ENCODE results near the gene PLB1. TPM values are rescaled to one million over a fixed set of nuclear protein-coding genes. Genes with fewer than 3 reads are reported as not detected.

PLB1 gene
- total RNA-seq, 2 experiments from 2014 or later = 0.25 to 0.50 TPM

DNA sequence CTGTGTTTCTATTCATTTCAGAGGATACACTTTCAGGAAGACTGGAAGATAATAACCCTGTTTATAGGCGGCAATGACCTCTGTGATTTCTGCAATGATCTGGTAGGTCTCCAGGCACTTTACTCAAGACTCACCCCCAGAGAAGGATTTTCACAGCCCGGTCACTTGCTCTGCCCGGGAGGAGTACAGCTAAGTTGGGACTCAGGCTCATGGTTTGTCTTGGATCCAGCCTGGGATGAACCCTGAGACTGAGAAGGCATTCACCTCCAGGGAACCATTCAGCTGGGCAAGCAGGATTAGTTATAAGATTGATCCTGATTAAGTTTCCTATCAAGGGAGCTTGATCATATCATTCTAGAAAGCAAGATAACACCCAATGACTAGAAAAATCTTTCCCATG, 83.7 kb downstream of the PLB1 start:
- H3K27ac Mint-ChIP-seq = no peak overlapping the region
- POLR2A ChIA-PET = interaction anchor here (1.3 kb wide), 1 partner anchor 42 kb away, joined by 3 read pairs; no protein-coding TSS in a partner anchor
- CTCF ChIA-PET = interaction anchor here (3.7 kb wide), 1 partner anchor 13 kb away, joined by 16 read pairs; no protein-coding TSS in a partner anchor
- intact Hi-C loops (cut with micrococcal nuclease) = no loop called here
- H3K4me1 Mint-ChIP-seq (ENCODE audit: low read depth) = peaks cover 13% of the 10 kb centered on the region
- no peak overlapping the region for H3K4me3 Mint-ChIP-seq
- H3K9me3 Mint-ChIP-seq = no peaks in the 10 kb centered on the region
- DNase-seq (no peak), ATAC-seq (no peak)
- TF ChIP-seq, protein P1, sequence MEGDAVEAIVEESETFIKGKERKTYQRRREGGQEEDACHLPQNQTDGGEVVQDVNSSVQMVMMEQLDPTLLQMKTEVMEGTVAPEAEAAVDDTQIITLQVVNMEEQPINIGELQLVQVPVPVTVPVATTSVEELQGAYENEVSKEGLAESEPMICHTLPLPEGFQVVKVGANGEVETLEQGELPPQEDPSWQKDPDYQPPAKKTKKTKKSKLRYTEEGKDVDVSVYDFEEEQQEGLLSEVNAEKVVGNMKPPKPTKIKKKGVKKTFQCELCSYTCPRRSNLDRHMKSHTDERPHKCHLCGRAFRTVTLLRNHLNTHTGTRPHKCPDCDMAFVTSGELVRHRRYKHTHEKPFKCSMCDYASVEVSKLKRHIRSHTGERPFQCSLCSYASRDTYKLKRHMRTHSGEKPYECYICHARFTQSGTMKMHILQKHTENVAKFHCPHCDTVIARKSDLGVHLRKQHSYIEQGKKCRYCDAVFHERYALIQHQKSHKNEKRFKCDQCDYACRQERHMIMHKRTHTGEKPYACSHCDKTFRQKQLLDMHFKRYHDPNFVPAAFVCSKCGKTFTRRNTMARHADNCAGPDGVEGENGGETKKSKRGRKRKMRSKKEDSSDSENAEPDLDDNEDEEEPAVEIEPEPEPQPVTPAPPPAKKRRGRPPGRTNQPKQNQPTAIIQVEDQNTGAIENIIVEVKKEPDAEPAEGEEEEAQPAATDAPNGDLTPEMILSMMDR (IDR thresholded peaks at IDR 0.05) = no peak
- no peaks in the 10 kb centered on the region for H3K36me3 Mint-ChIP-seq (ENCODE audit: low read depth)
- no peaks in the 10 kb centered on the region for H3K27me3 Mint-ChIP-seq

GRCh38 chr2:28580078-28580477, 84.2 kb downstream of the PLB1 start:
- H3K27me3 Mint-ChIP-seq = no peaks in the 10 kb centered on the region
- peaks cover 15% of the 10 kb centered on the region for H3K4me1 Mint-ChIP-seq (ENCODE audit: low read depth)
- no peak overlapping the region for H3K4me3 Mint-ChIP-seq
- TF ChIP-seq, protein P1 (IDR thresholded peaks at IDR 0.05) = no peak
- H3K9me3 Mint-ChIP-seq = no peaks in the 10 kb centered on the region
- no peak overlapping the region for H3K27ac Mint-ChIP-seq
- ATAC-seq (no peak), DNase-seq (no peak)
- no peaks in the 10 kb centered on the region for H3K36me3 Mint-ChIP-seq (ENCODE audit: low read depth)
- ChIA-PET CTCF (interaction anchor here (2.1 to 3.7 kb wide), 2 partner anchors 13 to 14 kb away, joined by 9 to 16 read pairs; no protein-coding TSS in a partner anchor), POLR2A (interaction anchor here (1.3 kb wide), 1 partner anchor 41 kb away, joined by 3 read pairs; no protein-coding TSS in a partner anchor)
- intact Hi-C loops (cut with micrococcal nuclease) = no loop called here

GRCh38 chr2:28581312-28581711, 85.5 kb downstream of the PLB1 start:
- ATAC-seq (no peak), DNase-seq (no peak)
- ChIA-PET CTCF (interaction anchor here (1.7 to 3.7 kb wide), 3 partner anchors 12 to 15 kb away, joined by 6 to 16 read pairs (median 9); no protein-coding TSS in a partner anchor), POLR2A (no interaction called here)
- Mint-ChIP-seq H3K36me3 (ENCODE audit: low read depth) (no peaks in the 10 kb centered on the region), H3K27me3 (no peaks in the 10 kb centered on the region), H3K4me1 (ENCODE audit: low read depth) (peaks cover 24% of the 10 kb centered on the region), H3K4me3 (no peak overlapping the region), H3K9me3 (no peaks in the 10 kb centered on the region), H3K27ac (no peak overlapping the region)
- intact Hi-C loops (cut with micrococcal nuclease) = no loop called here
- TF ChIP-seq, protein P1 (IDR thresholded peaks at IDR 0.05) = no peak

- TF ChIP-seq, protein P1 (IDR thresholded peaks at IDR 0.05) = no peak
- H3K27ac Mint-ChIP-seq = no peak overlapping the region
- H3K4me3 Mint-ChIP-seq = no peak overlapping the region
- intact Hi-C loops (cut with micrococcal nuclease) = no loop called here
- ATAC-seq (no peak), DNase-seq (no peak)
- CTCF ChIA-PET = interaction anchor here (1.7 to 5.7 kb wide), 3 partner anchors 12 to 15 kb away, joined by 6 to 34 read pairs (median 9); no protein-coding TSS in a partner anchor
- POLR2A ChIA-PET = no interaction called here
- H3K36me3 Mint-ChIP-seq (ENCODE audit: low read depth) = no peaks in the 10 kb centered on the region
- no peaks in the 10 kb centered on the region for H3K27me3 Mint-ChIP-seq
- H3K4me1 Mint-ChIP-seq (ENCODE audit: low read depth) = peaks cover 30% of the 10 kb centered on the region
- H3K9me3 Mint-ChIP-seq = no peaks in the 10 kb centered on the region
These were observed 86.3 kb downstream of the PLB1 start for GRCh38 chr2:28582152-28582551.

- no peaks in the 10 kb centered on the region for H3K9me3 Mint-ChIP-seq
These were observed 86.7 kb downstream of the PLB1 start for GRCh38 chr2:28582595-28582994.

More at GRCh38 chr2:28582595-28582994, 86.7 kb downstream of the PLB1 start:
- TF ChIP-seq, protein P1 (IDR thresholded peaks at IDR 0.05) = no peak
- no peaks in the 10 kb centered on the region for H3K36me3 Mint-ChIP-seq (ENCODE audit: low read depth)
- ChIA-PET CTCF (interaction anchor here (1.7 to 5.7 kb wide), 2 partner anchors 13 to 16 kb away, joined by 6 to 34 read pairs; no protein-coding TSS in a partner anchor), POLR2A (interaction anchor here (0.8 kb wide), 1 partner anchor 169 kb away, joined by 3 read pairs; the partner anchor contains the start of gene PPP1CB)
- no peak overlapping the region for H3K4me3 Mint-ChIP-seq
- H3K27me3 Mint-ChIP-seq = no peaks in the 10 kb centered on the region
- DNase-seq = no peak
- H3K4me1 Mint-ChIP-seq (ENCODE audit: low read depth) = peaks cover 34% of the 10 kb centered on the region
- no peak overlapping the region for H3K27ac Mint-ChIP-seq
- intact Hi-C loops (cut with micrococcal nuclease) = no loop called here
- no peak for ATAC-seq
